NCI-H1417 (cell line): Measurements from ENCODE around the gene COTL1.
A peak's percentile ranks its signal among the peaks of the same experiment; 100 is the strongest.
"Not testable (repeated sequence)": the region's sequence is repeated elsewhere in the genome, so short reads cannot be mapped to it uniquely, and the experiment has no call there.

ENCODE experiments used
- DNase-seq, 3 experiments: peaks; one replicate each; lab custom pipeline; 2025; lab: John Stamatoyannopoulos, UW

Gene COTL1

DNA sequence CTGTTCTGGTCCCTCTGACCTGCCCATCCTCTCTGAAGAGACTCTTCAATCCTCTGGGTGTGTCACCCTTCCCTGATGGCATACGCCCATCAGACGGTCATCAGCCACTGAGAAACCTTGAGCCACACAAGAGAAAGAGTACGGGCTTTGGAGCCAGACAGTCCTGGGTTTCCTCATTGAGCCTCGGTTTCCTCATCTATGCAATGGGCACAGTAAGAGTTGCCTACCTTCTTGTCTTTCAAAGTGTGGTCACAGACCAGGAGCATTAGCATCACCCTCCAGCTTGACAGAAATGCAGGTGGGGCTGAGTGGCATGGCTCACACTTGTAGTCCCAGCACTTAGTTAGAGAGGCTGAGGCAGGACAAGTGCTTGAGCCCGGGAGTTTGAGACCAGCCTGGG lies 87.3 kb downstream of the COTL1 start:
- DNase-seq: no peak

DNA sequence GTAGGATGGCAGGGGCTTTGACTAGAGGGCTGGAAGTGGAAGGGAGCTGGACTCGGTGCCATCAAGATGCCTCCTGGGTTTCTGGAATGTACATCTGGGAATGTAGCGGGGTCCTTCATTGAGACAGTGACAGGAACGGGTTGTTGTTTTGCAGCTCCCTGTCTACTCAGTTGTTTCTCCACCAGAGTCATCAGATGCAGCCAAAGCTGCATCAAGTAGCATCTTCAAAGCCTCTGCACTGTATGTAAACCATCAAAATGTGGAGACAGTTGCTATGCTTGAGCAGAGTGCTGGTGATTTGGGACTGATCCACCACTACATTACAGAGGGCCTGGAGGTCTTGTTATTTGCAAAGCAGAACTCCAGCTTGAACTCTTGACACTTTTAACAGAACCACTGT lies 88.3 kb downstream of the COTL1 start:
- DNase-seq: no peak

DNA sequence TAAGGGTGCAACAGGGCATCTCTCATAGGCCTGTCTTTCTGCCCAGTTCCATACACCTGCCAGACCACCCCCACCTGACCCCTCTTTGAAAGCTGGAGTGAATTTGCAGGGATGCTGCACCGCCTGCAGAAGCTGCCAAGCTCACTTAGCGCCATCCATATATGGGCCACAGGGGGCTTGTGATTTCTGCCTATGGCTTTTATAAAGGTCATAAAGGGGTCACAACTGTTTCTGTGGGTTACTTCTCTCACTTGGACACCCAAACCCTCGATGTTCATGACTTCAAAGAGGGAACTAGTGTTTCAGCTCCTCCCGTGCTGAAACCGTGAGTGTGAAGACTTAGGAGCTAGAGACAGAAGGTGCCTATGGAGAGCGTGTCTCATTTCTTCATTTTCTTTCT lies 89.6 kb downstream of the COTL1 start:
- no peak for DNase-seq

DNA sequence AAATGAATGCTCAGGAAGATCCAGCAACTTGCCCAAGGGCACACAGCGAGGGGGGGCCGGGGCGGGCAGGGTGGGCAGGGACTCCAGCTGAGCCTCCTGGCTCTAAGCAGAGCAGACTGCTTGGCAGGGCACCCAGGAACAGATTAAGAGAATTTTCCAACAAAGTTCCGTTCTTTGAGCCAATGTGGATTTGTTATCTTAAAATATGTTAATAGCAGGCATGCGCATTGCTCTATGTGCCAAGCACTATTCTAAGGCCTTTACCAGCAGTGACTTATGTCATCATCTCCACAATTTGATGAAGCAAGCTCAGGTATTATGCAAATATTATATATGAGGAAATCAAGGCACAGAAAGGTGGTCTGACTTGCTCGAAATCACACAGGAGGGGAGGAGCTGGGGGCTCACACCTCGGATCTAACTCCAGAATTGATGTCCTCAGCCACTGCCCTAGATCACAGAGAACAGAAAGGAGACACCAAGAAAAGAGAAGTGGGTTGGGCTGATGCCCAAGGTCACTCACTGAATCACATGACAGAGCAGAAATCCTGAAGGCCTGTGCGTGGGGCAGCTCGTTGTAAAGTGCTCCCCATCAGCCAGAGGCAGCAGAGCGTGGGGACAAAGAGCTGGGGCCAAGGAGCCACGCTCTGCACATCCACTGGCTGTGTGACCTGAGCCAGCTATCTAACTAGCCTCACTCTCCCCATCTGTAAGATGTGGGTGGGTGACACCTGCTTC lies 90.2 kb downstream of the COTL1 start:
- DNase-seq: no peak

DNA sequence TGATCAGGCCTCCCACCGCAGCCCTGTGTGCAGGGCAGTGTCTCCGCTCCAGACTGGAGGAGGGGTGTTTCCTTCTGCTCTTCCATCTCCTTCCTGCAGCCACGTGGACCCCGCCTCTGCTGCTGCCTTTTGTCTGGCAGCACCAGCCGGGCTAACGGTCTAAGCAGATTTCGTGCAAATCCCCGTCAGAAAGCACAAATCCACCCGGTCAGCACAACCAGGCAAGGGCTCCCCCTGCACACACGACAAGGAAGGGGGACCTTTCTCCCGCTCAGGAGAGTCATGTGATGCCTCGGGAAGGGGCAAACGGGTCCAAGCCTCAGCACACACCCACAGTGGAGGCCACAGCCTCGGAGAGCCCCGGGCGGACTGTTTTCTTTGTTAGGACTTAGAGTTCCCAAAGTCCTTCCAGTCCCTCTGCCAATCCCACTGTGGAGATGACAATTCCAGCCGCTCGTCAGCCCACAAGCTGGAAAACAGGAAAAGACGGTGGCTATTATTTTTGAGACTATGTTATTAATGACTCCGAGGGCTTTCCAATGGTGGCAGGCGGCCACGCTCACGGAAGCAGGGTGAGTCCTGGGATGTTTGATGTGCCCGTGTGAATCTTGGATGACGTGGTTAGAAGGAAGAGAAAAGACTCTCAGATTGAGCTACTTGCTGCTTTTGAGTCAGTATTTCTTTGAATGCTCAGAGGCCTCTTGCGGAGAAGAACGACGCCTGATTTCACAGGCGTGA lies 90.9 kb downstream of the COTL1 start:
- no peak for DNase-seq

DNA sequence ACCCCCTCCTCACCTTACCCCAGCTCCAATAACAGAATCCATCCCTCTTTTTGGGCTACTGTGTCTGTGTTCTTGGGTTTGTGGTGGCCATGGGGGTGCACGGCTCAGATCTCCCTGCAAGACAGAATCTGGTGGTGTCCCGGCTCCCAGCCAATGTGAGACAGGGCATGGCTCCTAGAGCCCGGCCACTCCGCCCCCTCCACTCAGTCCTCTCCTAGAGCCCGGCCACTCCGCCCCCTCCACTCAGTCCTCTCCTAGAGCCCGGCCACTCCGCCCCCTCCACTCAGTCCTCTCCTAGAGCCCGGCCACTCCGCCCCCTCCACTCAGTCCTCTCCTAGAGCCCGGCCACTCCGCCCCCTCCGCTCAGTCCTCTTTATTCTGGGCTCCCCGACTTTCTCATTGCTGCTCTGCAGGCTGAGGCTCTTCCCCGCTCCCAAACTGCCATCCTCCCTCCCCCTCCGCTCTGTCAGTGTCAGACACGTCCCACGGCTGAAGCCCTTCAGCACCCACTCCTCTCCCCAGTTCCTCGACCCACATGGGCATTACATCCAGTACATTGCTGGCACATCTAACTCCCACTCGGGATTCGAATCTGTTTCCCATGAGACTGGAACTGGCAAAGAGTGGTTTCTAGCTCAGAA lies 92.8 kb downstream of the COTL1 start:
- not testable (repeated sequence) for DNase-seq

DNA sequence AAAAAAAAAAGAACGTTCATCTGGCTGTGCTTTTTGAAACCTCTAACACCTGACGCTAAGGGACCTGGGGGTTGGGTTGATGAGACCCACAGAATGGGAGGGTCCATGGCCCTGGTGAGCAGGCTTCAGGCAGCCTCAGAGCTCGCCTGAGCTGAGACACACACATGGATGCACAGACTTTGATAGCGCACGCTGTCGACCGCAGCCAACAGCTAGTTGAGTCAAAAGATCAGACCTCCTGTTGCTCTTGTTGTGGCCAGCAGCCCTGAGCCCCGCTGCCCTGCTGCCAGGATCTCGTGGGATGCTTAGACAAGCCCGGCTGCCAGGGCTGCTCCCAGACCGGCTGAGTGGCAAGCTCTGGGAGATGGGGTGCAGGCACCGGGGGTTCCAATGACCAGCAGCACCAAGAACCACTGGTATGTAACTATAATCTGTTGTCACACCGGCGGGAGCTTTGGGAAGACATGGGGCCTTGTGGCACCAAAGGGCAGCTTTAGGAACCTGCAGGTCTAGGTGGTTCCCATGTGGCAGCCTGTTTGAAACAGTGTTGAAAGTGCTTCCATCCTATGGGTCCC lies 93.4 kb downstream of the COTL1 start:
- DNase-seq: no peak

DNA sequence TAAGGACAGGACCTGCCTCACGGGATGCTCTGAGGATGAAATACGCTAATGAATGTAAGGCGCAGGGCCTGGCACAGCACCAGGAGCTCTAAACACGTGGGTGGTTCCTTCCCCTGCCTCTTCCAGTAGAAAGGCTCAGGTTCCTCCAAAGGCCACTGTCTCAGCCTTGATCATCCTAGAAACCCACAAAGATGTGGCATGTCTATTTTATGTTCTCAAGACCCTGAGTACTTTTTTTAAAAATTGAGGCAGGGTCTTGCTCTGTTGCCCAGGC lies 96.4 kb downstream of the COTL1 start:
- DNase-seq: no peak

DNA sequence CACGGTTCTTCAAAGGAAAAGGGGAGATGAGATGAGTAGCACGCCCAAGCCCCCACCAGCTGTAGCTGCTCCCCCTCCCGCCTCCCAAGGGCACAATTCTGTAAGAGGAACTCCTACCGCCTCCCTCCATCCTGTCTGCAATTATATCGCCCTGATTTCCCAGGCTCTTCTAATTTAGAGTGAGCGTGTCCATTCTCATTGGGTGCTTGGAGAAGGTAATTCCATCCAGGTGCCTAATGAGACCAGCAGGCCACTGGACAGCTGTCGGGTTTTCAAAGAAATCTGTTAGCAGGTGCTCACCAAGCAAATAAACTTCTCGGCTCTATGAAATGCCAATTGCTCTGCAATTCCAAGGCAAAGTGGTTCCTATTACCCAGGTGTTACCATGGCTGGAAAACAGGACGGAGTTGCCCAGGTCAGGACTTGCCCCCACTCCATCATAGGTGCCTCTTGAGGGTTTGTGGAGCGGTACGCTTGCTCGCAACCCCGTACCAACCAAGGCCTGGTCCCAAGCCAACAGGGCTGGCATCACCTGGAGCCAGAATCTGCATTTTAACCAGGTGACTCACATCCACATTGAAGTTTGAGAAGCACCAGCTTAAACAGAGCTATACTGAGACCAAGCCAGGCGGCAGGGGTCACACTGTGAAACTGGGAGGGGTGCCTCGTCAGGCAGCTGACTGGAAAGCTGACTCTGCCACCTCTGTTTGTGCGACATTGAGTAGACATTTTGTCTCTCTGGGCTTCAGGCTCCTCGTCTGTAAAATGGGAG lies 97.0 kb downstream of the COTL1 start:
- peak; percentile 93 to 99 (median 95) for DNase-seq

DNA sequence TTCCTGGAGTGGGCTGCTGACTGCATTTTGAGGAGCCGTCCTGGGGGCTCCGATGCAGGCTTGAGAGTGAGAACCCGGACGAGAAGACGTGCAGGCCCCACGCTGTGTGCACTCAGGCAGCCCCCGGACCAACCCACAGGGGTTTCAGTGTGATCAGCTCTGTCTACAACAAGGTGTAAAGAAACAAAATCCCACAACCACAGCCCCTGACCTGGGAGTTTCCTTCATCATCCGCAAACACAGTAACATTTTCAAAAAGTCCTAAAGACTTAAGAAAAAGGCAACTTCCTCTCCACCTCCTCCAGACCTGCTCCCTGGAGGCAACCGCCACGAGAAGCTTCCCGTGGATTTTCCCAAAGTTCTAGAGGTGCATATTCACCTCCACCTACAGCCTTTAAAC lies 98.0 kb downstream of the COTL1 start:
- DNase-seq: peak in 1 of 3 experiments; percentile 68

DNA sequence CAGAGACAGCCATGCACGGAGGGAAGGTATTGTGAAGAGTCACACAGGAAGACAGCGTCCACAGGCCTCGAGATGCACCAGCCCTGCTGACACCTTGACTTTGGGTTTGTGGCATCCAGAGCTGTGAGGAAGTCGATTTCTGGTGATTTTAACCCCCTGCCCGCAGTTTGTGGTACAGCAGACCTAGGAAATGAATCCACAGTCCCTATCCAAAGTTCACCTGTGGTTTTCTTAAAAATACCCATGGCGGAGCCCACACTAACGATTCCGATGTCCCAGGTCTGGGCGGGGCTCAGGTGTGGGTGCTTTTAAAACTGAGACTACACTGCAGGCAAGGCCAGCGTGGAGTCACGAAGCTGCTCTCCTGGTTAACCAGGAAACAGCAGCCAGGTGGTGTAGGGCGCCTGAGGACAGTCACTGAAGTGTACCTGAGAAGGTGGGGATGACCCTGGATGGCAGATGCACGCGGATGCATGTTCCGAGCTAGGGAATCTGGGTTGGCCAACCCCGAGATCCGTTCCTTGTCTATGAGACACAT lies 99.0 kb downstream of the COTL1 start:
- peak; percentile 68 to 84 (median 75) for DNase-seq

DNA sequence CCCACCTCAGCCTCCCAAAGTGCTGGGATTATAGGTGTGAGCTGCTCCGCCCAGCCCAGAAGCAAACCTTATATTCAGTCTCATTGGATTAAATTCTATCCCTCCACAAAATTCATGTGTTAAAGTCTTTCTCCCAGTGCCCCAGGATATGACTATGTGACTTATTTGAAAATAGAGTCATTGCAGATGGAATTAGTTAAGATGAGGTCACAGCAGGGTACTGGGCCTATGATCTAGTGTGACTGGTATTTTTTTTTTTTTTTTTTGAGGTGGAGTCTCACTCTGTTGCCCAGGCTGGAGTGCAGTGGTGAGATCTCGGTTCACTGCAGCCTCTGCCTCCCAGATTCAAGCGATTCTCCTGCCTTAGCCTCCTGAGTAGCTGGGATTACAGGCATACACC lies 99.7 kb downstream of the COTL1 start:
- DNase-seq: peak in 1 of 3 experiments; percentile 5

DNA sequence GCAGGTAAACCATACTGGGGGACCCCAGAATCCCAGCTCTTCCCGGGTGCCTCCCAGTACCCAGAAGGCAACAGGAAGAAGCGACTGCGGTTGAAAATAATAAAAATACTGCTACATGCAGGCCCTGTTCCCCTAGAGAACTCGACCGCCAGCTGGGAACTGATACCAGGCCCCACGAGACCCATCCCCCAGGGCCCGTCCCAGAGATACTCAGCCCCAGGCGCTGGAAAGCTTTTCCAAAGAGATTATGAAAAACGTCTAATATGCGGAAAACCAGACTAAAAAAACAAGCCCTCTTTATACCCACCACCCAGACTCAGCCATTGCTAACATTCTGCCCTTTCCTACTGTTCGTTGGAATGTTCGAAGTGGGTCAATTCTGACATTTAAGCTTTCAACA lies 100.5 kb downstream of the COTL1 start:
- no peak for DNase-seq
